Psoas muscle (tissue), 8 donors: ENCODE measurements around the gene CMTM4. TPM values are rescaled to one million over a fixed set of nuclear protein-coding genes. Genes with fewer than 3 reads are reported as not detected.
"Not testable (repeated sequence)": the region's sequence is repeated elsewhere in the genome, so short reads cannot be mapped to it uniquely, and the experiment has no call there.

Experiments used
- ATAC-seq, 4 donors: fragments of 200-7000 bp; cut with Tn5 transposase; one replicate each; pipeline ENCODE4 v1.9.1; 2020; ENCODE audit warnings: moderate library complexity in 3 of 4, mild to moderate bottlenecking in 2 of 4
- DNase-seq, 2 donors: peaks; one replicate each; pipeline ENCODE4 v3.0.0-alpha.2; 2020
- H3K27ac ChIP-seq: fragments of 200-600 bp; one replicate; pipeline ENCODE4 v1.8.0; 2022
- H3K27me3 ChIP-seq, 3 donors: fragments of 200-600 bp in 1 of 3; one replicate each; pipeline versions ENCODE4 v1.6.1 to v1.8.0; 2013 to 2022; ENCODE audit warnings: low read length in 2 of 3, mild to moderate bottlenecking in 2 of 3, moderate library complexity in 1 of 3; ENCODE audit not compliant: insufficient read depth in 3 of 3
- H3K36me3 ChIP-seq, 2 donors: fragments of 200-600 bp in 1 of 2; one replicate each; pipeline versions ENCODE4 v1.6.1 to v1.8.0; 2013 to 2022; ENCODE audit warnings: low read depth in 1 of 2, mild to moderate bottlenecking in 1 of 2, moderate library complexity in 1 of 2; ENCODE audit not compliant: insufficient read depth in 1 of 2
- H3K4me1 ChIP-seq: fragments of 200-600 bp; one replicate; pipeline ENCODE4 v1.8.0; 2022
- H3K4me3 ChIP-seq: fragments of 200-600 bp; one replicate; pipeline ENCODE4 v1.8.0; 2022; ENCODE audit warnings: mild to moderate bottlenecking
- H3K9me3 ChIP-seq: fragments of 200-600 bp; one replicate; pipeline ENCODE4 v1.8.0; 2022
- WGBS, 3 donors: extraction: QIAGEN DNeasy Blood & Tissue Kit; methylation state at CpG; one replicate each; pipeline versions ENCODE4 v1.1.6 to v1.1.7; 2013; 5-methylcytosine and 5-hydroxymethylcytosine counted together
- intact Hi-C, 2 donors: fragments of 100-400 bp; cut with DNase I; formaldehyde crosslinking; loops; one replicate each; pipeline versions ENCODE4 v1.11.0 to v1.14.2; 2022
- polyA plus RNA-seq, 3 donors: library from polyadenylated mRNA; stranded (reverse); fragments of 200-250 nt; gene quantifications; one replicate each; pipeline ENCODE4 v1.2.3, GENCODE V29; 2013
- total RNA-seq, 4 donors: library from RNA; stranded (reverse); fragmentation: NEBNext Ultra II Directional in 2 of 4; extraction: Animal tissue kit (Norgen Biotek cat#: 25700) in 2 of 4; gene quantifications; one replicate each; pipeline versions ENCODE4 v1.2.1 to v1.2.4, GENCODE V29; 2021 to 2023
- TF ChIP-seq, protein P1 (sequence below): fragments of 200-600 bp; IDR thresholded peaks from one replicate; pipeline ENCODE4 v1.8.0; 2022; ENCODE audit warnings: antibody characterized with exemption
- donor health status: healthy with polysubstance abuse.
- donor health status: DM: no; HTN: no; CAD: no; lungs with moderate emphysema.
- donor health status: Bipolar disorder and iron deficiency.
- donor health status: healthy.
- donor health status: DM: yes; HTN: yes; CAD: no.
- donor health status: DM: no; HTN: no; CAD: no.
- donor health status: DM: no; HTN: no; CAD: no.
- donor health status: DM: yes; HTN: yes; CAD: no.

CMTM4 gene
- total and polyA plus RNA-seq, 7 donors = 2.3 to 10.3 (median 7.7) TPM

DNA sequence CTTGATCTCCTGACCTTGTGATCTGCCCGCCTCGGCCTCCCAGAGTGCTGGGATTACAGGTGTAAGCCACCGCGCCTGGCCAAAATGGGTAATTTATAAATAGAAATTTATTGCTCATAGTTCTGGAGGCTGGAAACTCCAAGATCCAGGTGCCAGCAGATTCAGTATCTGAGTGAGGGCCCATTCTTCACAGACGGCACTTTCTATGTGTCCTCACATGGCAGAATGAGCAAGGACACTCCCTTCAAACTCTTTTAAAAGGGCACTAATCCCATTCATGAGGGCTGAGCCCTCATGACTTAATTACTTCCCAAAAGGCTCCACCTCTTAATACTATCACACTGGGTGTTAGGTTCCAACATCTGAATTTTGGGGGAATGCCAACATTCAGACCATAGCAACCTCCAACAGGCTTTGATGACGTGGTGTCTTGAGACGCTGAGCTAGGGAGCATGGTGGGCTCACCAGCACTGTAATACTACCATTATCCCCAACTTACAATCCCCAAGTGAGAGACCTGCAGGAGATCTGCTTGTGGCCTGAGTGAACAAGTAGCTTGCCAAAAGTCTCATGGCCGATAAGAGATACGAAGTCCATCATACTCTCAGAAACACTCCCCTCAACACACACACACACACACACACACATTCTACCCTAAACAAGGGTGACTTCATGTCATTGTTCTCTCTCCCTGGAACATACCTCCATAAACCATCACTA, 8.5 kb downstream of the CMTM4 start:
- Histone ChIP-seq H3K4me1 (no peaks in the 10 kb centered on the region), H3K9me3 (no peaks in the 10 kb centered on the region), H3K36me3 (no peaks in the 10 kb centered on the region), H3K27me3 (no peaks in the 10 kb centered on the region), H3K27ac (no peak overlapping the region), H3K4me3 (no peak overlapping the region)
- intact Hi-C loops = no loop called here
- 77 to 91% (median 81%) methylated on average over 9 of the region's 9 CpGs for WGBS, 3 donors
- ATAC-seq (no peak), DNase-seq (no peak)
- TF ChIP-seq, protein P1, sequence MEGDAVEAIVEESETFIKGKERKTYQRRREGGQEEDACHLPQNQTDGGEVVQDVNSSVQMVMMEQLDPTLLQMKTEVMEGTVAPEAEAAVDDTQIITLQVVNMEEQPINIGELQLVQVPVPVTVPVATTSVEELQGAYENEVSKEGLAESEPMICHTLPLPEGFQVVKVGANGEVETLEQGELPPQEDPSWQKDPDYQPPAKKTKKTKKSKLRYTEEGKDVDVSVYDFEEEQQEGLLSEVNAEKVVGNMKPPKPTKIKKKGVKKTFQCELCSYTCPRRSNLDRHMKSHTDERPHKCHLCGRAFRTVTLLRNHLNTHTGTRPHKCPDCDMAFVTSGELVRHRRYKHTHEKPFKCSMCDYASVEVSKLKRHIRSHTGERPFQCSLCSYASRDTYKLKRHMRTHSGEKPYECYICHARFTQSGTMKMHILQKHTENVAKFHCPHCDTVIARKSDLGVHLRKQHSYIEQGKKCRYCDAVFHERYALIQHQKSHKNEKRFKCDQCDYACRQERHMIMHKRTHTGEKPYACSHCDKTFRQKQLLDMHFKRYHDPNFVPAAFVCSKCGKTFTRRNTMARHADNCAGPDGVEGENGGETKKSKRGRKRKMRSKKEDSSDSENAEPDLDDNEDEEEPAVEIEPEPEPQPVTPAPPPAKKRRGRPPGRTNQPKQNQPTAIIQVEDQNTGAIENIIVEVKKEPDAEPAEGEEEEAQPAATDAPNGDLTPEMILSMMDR = no peak

DNA sequence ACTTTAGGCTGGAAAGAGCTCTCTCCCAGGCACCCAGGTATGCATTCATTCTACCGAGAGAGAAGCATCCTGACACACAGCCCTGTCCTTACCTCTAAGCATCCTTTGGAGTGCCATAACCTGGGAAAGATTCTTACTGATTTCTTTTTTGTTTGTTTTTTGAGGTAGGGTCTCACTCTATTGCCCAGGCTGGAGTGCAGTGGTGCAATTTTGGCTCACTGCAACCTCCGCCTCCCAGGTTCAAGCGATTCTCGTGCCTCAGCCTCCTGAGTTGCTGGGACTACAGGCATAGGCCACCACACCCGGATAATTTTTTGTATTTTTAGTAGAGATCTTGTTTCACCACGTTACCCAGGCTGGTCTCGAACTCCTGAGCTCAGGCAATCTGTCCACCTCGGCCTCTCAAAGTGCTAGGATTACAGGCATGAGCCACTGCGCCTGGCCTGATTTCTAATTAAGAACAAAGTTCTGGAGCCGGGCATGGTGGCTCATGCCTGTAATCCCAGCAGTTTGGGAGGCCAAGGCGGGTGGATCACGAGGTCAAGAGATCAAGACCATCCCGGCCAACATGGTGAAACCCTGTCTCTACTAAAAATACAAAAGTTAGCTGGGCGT, 10.9 kb downstream of the CMTM4 start:
- H3K36me3 ChIP-seq, ATAC-seq, DNase-seq, H3K27me3 ChIP-seq, H3K9me3 ChIP-seq, H3K4me3 ChIP-seq, intact Hi-C loops, H3K27ac ChIP-seq, H3K4me1 ChIP-seq: not testable (repeated sequence)
- WGBS, 3 donors = 91 to 93% (median 92%) methylated on average over 14 of the region's 14 CpGs

- no peaks in the 10 kb centered on the region for H3K9me3 ChIP-seq
- WGBS, 3 donors = 63 to 83% (median 68%) methylated on average over 1 of the region's 1 CpG
- no peaks in the 10 kb centered on the region for H3K27me3 ChIP-seq
- intact Hi-C loops = no loop called here
- H3K4me1 ChIP-seq = no peaks in the 10 kb centered on the region
- DNase-seq = no peak
- TF ChIP-seq, protein P1 = no peak
- ATAC-seq = no peak
- H3K36me3 ChIP-seq = no peaks in the 10 kb centered on the region
- no peak overlapping the region for H3K4me3 ChIP-seq
- no peak overlapping the region for H3K27ac ChIP-seq
Observed at GRCh38 chr16:66682271-66682670, 14.3 kb downstream of the CMTM4 start.

DNA sequence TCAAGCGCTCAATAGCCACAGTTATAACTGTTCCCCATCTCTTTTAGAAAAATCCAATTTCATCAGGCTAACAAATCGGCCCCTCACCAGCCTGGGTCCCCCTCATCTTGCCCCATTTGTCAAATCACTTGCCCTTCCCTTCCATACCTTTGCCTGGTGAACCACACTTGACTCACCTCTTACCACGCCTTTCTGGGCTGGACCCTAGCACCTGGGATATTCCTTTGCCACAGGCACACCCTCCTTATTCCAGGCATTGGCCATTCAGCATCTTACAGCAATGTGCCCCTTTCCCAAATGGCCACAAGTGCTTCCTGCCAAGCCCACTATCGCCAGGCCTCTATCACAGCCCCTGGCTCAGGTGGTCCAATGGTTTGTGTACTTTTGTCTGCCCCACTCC, 14.9 kb downstream of the CMTM4 start:
- H3K27ac ChIP-seq = no peak overlapping the region
- ATAC-seq (no peak), DNase-seq (no peak)
- H3K27me3 ChIP-seq = no peaks in the 10 kb centered on the region
- 94 to 98% (median 97%) methylated on average over 4 of the region's 4 CpGs for WGBS, 3 donors
- H3K9me3 ChIP-seq = no peaks in the 10 kb centered on the region
- no peak overlapping the region for H3K4me3 ChIP-seq
- TF ChIP-seq, protein P1 = no peak
- no peaks in the 10 kb centered on the region for H3K4me1 ChIP-seq
- intact Hi-C loops = no loop called here
- H3K36me3 ChIP-seq = no peaks in the 10 kb centered on the region

DNA sequence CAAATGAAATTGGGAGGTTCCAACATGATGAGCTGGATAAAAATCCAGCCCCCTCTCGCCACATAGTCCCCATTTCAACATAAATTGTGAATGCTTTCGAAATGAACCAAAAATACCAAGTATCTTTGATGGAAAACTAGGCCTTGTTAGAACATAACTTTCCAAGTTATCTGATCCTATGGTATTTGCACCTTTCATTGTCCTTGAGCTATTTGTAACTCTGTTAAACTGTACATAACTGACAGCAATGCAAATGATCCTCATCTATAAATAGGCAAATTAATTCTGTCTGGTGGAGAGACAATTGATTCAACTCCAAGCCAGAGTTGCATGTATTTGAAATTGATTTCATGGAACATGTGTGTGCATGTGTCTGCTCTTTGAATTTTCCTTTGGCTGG, 18.2 kb downstream of the CMTM4 start:
- DNase-seq = no peak
- Histone ChIP-seq H3K36me3 (no peaks in the 10 kb centered on the region), H3K4me1 (no peaks in the 10 kb centered on the region), H3K27ac (no peak overlapping the region), H3K9me3 (no peaks in the 10 kb centered on the region), H3K4me3 (no peak overlapping the region), H3K27me3 (no peaks in the 10 kb centered on the region)
- ATAC-seq = no peak
- TF ChIP-seq, protein P1 = no peak
- 81 to 96% (median 93%) methylated on average over 2 of the region's 2 CpGs for WGBS, 3 donors
- intact Hi-C loops = no loop called here
